ENCODE measurements around the gene PARP16. TPM values are rescaled to one million over a fixed set of nuclear protein-coding genes. Genes with fewer than 3 reads are reported as not detected.
"Not testable (repeated sequence)": the region's sequence is repeated elsewhere in the genome, so short reads cannot be mapped to it uniquely, and the experiment has no call there.

Gene PARP16
- total RNA-seq, 1 donor from 2014 or later = 6.0 TPM

DNA sequence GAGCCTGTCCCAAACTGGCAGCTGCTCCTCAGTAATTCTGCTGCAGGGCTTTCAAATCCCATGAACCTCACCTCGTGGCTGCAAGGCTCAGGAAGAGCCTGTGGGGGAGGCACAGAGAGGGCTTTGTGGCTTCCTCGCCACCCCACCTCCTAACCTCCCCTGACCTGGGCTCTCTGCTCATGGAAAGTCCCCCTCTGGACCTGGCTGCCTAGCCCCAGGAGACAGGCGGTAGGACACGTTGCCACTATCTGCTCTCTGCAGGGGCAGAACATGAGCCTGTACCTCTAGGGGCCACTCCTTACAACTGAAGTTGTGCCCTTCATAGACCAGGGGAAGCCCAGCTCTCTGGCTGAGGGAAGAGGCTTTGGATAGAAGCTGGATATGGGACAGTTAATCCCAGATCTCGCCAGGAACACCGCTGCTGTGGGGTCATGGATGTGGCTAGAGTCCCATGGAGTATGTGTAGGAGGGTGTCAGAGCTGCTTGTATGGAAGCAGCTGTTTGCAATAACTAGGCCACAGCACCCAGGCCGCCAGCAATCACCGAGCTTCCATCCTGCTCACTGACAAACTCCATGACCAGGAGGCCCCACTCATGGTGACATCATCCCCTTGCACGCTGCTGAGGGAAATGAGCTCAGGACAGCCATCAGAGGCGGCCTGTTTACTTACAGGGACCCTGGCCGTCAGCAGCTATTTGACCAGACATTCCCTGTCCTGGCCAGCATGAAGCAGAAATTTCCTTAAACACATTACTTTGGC lies 41.4 kb downstream of the PARP16 start:
- no peak for DNase-seq (ENCODE audit: low spot score)

DNA sequence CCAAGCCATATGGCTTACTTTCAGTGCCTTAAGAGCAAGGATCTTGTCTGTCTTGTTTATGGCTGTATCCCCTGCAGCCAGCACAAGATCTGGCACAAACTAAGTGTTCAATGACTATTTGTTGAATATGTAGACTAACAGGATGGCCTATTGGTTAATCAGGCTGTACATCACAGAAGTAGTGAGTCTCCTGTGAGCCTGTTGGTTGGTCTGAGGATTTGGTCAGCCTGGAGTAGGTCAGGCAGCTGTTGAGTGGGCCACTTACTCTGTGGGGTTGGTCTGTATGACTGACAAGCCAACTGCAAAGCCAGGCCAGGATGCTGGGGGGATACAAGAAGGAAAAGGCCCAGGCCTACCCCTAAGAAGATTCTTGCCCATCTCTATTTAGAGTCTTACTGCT lies 42.0 kb downstream of the PARP16 start:
- no peak for DNase-seq (ENCODE audit: low spot score)

DNA sequence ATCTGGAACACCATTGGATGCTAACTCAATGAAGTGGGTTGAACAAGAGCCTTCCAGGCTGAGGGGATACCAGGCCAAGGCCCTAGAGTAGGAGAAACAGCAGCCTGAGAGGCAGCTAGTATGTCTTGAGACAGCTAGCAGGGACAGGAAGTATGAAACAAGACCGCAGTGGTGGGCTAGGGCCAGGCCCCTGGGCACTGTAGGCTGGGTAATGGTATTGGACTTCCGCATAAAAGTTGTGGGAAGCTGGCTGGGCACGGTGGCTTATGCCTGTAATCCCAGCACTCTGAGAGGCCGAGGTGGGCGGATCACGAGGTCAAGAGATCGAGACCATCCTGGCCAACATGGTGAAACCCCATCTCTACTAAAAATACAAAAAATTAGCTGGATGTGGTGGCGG lies 50.2 kb downstream of the PARP16 start:
- DNase-seq (ENCODE audit: low spot score) = not testable (repeated sequence)

DNA sequence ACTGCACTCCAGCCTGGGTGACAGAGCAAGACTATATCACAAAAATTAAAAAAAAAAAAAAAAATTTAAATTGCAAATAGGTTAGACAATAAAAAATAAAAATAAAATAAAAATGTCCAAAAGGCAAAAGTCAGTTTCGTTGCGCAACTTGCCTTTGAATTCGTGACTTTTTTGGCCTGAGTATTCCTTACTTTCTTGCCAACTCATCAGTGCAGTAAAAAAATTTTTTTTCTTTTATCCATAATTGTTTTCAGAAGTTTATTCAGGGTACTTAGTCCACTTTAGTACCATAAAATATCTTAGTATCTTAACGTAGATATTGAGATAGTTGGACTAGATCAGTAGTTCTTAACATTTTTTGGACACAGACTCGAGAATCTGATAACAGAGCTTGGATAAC lies 53.0 kb downstream of the PARP16 start:
- no peak for DNase-seq (ENCODE audit: low spot score)

DNA sequence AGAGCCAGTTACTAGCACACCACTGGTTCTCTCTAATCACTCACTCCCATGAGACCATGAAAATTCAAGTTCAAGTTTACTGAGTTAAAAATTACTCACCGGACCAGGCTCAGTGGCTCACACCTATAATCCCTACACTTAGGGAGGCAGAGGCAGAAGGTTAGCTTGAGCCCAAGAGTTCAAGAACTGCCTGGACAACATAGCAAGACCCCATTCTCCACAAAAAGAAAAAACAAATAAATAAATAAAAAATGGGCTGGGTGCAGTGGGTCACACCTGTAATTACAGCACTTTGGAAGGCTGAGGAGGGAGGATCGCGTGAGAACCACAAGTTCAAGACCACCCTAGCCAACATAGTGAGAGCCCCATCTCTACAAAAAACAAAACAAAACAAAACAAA lies 54.2 kb downstream of the PARP16 start:
- no peak for DNase-seq (ENCODE audit: low spot score)

DNA sequence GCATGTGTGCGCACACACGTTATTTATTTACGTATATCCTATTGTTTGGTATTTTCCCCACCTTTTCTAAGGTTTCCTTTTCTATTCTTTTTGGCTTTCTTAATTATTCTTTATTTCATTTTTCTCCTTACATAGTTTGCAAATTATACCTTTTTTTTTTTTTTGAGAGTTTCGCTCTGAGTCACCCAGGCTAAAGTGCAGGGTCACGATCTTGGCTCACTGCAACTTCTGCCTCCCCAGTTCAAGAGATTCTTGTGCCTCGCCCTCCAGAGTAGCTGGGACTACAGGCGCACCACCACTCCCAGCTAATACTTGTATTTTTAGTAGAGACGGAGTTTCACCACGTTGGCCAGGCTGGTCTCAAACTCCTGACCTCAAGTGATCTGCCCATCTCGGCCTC lies 55.4 kb downstream of the PARP16 start:
- DNase-seq (ENCODE audit: low spot score) = no peak

DNA sequence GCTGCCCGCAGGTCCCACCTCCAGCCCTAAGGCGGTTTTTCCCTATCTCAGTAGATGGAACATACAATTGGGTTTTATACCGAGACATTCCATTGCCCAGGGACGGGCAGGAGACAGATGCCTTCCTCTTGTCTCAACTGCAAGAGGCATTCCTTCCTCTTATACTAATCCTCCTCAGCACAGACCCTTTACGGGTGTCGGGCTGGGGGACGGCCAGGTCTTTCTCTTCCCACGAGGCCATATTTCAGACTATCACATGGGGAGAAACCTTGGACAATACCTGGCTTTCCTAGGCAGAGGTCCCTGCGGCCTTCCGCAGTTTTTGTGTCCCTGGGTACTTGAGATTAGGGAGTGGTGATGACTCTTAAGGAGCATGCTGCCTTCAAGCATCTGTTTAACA lies 59.8 kb downstream of the PARP16 start:
- DNase-seq (ENCODE audit: low spot score) = not testable (repeated sequence)

DNA sequence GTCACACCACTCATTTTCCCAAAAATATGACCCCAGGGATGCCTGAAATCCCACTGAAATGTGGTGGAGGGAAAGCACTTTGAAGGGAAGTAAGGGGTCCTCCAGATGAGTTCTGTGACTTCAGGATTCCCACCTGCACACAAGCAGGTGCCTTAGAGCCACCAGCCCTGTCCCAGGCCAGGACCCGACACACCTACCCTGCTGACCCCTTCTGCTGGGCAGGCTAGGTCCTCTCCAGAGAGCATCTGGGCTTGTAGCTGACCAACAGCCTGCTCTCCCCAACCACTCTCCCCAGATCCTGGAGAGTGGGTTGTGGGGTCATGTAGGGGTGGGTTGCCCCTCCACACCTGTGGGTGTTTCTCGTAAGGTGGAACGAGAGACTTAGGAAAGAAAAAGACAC lies 60.5 kb downstream of the PARP16 start:
- no peak for DNase-seq (ENCODE audit: low spot score)

DNA sequence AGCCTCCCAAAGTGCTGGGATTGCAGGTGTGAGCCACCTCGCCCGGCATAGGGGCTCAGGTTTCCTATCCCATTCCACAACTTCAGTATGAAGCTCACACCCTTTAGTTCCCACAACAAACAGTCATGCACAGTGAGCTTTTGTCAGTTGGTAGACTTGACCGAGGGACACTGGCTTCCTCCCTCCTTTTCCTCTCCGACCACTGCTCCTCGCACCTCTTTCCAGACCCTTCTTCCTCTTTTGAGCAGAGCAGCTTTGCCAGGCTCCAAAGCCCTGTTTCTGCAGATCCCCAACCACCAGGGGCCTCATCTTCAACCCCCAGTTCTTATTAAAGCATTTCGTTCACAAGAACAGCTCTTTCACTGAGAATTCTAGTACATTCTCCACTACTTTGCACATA lies 62.7 kb downstream of the PARP16 start:
- no peak for DNase-seq (ENCODE audit: low spot score)

DNA sequence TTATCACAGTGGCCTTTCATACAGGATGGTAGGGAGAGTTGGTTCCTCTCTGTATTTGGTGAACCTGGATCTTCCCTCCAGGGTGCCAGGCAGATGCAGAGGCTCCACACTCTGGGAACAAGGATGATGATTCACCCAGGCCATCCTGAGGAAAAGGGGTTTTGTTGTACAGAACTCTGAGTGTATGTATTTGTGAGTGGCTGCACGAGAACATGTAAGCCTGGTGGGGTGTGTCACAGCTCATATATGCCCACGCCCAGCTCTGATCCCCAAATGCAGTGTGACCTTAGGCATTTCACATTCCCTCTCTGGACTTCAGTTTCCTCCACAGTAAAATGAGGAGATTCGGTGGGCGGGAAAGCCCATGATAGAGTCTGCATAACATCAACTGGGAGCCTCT lies 63.8 kb downstream of the PARP16 start:
- no peak for DNase-seq (ENCODE audit: low spot score)

DNA sequence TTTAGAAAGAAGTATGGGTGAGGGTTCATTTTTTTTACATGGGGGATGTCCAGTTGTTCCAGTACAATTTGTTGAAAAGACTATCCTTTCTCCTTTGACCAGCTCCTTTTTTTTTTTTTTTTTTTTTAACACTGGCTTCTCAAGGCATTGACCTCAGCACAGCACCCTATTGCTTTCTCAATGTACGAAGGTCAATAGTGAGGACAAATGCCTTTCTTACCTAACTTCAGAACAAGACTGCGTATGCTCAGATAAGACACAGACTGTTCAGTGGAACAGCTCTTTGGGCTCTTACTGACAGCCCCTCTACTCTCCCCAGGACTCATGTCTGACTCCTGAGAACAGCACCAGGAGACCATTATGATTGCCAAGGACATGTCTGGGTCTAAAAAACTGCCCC lies 65.0 kb downstream of the PARP16 start:
- DNase-seq (ENCODE audit: low spot score) = no peak

DNA sequence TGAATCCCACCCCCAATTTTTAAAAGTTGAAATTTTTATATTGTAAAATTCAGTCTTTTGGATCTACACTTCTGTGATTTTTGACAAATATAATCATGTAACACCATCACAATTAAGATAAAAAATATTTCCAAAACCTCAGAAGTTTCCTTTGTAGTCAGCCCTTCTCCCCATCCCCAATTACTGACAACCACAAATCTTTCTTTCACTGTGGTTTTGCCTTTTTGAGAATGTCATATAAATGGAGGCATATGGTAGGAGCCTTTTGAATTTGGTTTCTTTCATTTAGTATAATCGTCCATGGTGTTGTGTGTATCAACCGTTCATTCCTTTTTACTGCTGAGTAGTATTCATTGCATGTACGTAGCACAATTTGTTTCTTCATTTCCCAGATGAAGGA lies 67.5 kb downstream of the PARP16 start:
- DNase-seq (ENCODE audit: low spot score) = no peak

DNA sequence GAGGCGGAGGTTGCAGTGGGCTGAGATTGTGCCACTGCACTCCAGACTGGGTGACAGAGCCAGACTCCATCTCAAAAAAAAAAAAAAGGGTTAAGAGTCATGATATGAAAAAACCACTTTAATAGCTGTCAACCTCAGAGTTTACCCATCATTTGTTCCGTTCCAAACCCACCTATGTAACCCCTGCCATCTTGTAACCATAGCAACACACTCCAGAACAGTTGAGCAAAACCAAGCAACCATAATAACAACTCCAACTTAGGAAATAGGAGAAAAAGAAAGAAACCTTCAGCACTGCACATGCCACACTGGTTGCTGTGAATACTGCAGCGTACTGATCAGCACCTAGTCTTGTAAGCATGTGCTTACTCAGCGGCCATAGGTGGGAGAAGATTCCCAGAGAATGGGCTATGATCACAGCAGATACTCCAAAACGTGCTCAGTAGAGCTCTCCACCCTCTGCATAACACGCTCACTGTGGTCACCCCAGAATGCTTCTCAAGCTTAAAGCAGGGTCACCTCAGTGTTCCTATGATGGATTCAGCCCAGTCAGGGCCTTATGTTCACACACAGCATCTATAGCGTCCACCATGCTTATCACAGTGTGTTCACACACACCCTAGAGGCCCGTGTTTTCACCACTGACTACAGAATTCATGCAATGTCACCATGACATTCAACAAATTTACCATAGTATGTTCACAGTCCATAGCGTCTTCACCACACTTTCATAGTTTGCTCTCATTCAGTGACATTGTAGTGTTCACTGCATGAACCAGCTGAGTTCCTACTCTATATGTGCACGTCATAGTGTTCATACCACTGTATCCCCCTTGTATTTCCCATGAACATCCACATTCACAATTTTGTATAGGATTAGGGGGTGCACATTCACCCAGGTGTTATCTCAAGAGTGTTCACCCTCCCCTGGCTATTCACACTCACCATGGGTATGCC lies 68.9 kb downstream of the PARP16 start:
- DNase-seq (ENCODE audit: low spot score) = no peak

DNA sequence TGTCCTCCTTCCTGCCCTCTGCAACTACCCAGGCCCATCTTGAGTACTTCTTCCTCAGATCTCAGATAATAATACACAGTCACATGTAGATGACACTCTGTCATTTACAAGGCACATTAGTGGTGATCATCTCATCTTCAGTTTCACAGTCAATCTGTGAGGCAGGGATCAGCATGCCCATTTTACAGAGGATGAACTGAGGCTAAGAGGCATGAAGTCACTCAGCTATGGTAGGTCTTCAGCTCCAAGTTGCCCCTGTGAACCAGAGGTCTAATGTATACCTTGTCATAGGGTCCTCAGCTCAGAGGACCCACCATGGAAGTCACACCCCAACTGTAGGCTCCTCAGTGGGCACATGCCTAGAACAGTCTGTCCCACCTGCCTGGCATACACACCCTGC lies 71.2 kb downstream of the PARP16 start:
- no peak for DNase-seq (ENCODE audit: low spot score)

DNA sequence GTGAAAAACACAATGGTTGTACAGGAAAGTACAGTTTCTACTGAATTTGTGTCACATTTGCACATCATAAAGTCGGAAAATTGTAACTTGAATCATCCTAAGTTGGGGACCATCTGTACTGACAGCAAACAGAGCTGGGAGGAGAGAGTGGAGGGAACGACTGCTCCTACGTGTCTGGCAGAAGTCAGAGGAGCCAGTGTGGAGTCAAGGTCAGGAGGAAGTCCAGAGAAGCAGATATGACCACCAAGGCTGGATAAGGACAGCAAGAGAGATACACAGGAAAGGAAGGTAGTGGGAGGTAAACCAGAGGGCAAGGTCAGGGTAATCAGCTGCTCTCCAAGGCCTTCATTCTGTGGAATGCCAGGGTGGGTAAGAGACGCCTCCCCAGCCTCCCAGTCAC lies 72.7 kb downstream of the PARP16 start:
- no peak for DNase-seq (ENCODE audit: low spot score)

DNA sequence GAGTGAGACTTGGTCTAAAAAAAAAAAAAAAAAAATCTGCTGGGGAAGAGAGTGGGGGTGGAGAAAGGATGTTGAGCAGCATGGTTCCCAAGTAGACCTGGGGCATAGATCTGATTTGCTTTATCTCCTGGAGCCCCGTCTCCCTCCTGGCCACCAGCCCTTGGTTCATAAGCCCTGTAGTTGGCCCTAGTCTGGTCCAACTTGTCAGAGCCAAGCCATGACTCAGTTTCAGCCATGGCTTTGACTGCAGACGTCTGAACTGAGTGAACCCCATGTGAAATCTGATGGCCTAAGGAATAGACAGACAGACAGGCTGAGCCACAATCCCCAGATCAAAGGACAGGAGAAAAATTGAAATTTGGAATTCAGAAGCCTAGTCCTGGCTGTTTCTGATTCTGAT lies 73.4 kb downstream of the PARP16 start:
- DNase-seq (ENCODE audit: low spot score) = no peak

DNA sequence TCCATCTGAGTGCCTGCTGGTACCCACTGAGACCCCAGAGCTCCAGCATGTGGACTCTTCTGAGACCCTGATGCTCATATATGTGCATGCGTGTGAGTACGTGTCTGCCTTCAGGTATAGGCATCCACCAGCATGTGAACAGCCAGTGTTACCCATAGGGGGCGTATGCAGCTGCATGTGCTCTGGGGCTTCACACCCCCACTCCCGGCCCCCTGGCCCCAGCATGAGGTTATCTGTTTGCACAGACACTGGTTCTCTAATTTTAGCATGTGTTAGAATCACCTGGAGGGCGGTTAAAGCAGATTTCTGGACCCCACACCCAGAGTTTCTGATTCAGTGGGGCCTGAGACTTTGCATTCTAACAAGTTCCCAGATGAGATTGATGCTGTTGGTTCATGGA lies 74.6 kb downstream of the PARP16 start:
- DNase-seq (ENCODE audit: low spot score) = no peak

DNA sequence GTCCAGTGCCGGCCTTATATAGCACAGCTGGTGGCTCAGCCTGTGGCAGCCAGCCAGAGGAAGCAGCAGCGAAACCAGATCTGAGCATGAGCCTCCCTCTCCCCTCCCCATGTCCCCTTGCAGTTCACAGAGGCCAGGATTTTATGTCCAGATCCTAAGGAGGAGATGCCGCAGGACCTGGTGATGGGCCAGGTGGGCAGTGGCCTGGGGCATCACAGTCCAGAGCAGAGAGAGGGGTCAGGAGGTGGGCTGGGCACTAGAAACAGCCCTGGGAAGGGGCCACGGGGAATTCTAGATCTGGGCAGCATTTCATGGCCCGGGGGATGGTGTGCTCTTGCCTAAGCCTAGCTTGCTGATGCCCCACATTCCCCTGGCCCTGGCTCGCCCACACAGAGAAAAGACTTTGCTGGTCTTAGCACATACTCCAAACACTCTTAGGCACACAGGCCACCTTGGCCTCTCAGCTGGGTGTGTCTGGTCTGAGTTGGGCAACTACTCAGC lies 75.2 kb downstream of the PARP16 start:
- no peak for DNase-seq (ENCODE audit: low spot score)

DNA sequence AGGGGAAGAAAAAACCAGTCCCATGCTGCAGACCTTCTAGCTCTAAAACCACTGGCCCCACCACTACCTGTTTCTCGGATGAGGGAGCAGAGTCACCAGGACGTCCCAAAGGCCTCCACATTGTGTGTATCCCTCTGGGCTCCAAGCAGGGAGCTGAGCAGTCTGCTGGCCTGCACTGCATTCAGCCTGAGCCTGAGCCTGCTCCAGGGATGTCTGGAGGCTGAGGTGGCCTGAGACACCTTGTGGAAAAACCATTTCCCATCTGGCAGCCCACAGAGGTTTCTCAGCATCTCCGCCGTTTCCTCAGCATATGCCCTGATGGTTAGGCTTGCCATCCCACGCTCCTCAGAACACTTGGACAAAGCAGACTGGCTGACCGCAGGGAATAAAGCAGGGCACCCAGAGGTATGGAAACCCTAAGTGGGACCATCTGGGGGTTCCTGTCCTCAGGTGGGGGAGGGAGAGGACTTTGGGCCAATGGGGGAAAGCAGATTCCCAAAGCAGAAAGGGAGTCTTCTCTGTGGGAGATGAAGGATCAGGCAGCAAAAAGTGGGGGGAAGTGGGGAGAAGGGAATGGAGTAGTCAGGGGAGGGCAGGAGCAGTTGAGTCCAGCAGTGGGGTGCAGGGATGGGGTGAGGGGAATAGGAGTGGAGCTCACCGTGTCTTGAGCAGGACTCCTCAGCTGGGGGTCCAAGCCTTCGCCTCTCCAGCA lies 75.8 kb downstream of the PARP16 start, which contains the start of gene CILP:
Gene CILP (minus strand): TSS at position 704 of the 712 bp plus-strand sequence. CDS start 1,718 bp downstream, outside the sequence.
- DNase-seq (ENCODE audit: low spot score) = no peak

DNA sequence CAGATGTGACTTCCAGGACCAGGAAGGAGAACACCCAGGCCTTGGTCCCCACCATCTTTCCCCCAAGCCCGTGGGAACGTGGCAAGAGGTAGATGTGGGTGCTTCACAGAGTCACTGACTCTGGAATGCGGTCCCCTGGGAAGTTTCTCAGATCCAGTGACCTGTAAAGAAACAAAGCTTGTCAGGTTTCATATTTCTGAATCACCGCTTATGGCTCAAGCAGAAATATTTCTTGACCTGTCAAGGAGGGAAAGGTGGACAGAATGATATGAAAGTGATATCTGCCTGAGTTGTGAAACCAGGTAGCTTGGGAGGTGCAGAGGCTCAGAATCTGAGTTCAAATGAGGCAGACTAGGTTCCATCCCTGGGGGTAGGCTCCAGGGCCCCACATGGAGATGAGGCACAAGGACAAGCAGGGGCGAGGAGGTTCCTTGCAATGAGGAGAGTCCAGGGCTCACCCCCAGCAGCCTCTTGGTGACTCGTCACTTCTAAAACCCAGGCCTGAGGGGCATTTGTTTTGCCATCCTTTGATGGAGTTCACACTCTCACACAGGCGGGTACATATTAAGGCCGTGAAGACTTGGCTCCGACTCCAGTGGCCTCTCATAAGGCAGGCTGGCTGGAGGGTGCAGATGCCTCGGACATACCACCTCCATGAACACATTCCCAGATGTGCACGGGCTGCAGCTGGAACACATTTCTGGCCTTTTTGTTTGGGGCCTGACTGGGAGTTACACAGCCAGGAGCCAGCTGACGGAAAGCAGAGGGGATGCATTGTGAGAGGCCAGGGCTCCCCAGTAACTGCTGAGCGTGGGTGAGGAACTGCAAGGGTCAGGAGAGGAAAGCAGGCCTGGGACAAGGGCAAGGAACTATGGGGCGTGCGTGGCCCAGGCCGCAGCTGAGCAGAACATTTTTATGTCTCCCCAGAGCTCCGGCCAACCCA lies 76.7 kb downstream of the PARP16 start:
- no peak for DNase-seq (ENCODE audit: low spot score)
